Esophagus muscularis mucosa (tissue), 4 donors: ENCODE results near the gene CSPG5. TPM values are rescaled to one million over a fixed set of nuclear protein-coding genes. Genes with fewer than 3 reads are reported as not detected.
A peak's percentile ranks its signal among the peaks of the same experiment; 100 is the strongest.

Source experiments
- DNase-seq: peaks from one replicate; pipeline ENCODE4 v3.0.0-alpha.2; 2017; ENCODE audit errors: extremely low spot score
- H3K27ac ChIP-seq, 4 donors: fragments of 200-600 bp; sonication (generic); replicated peaks in 1 of 4; 1 replicate in 3 of 4; 2 replicates in 1 of 4; pipeline ENCODE4 v1.5.1; 2016 to 2019; ENCODE audit warnings: mild to moderate bottlenecking in 1 of 4
- H3K27me3 ChIP-seq, 4 donors: fragments of 200-600 bp; sonication (generic); one replicate each; pipeline versions ENCODE4 v1.5.1 to v1.6.0; 2016 to 2019
- H3K36me3 ChIP-seq, 4 donors: fragments of 200-600 bp; sonication (generic); one replicate each; pipeline ENCODE4 v1.5.1; 2016 to 2019
- H3K4me1 ChIP-seq, 4 donors: fragments of 200-600 bp; sonication (generic); one replicate each; pipeline ENCODE4 v1.5.1; 2016 to 2019
- H3K4me3 ChIP-seq, 4 donors: fragments of 200-600 bp; sonication (generic); 1 replicate in 2 of 4; 2 replicates in 2 of 4; pipeline ENCODE4 v1.5.1; 2016 to 2019; ENCODE audit warnings: mild to moderate bottlenecking in 4 of 4, moderate library complexity in 1 of 4
- H3K9me3 ChIP-seq, 4 donors: fragments of 200-600 bp; sonication (generic); 1 replicate in 3 of 4; 2 replicates in 1 of 4; pipeline ENCODE4 v1.5.1; 2016 to 2019
- CTCF ChIP-seq, 3 experiments: fragments of 200-600 bp in 2 of 3; fragments of 450-650 bp in 1 of 3; sonication (generic) in 2 of 3; IDR thresholded peaks; one replicate each; pipeline ENCODE4 v1.5.1; 2017 to 2019; ENCODE audit warnings: antibody characterized with exemption in 3 of 3, mild to moderate bottlenecking in 2 of 3, moderate library complexity in 1 of 3
- EP300 ChIP-seq: sonication (generic); formaldehyde crosslinking; IDR thresholded peaks from one replicate; pipeline ENCODE4 v1.6.1; 2017; ENCODE audit warnings: antibody characterized with exemption
- POLR2A ChIP-seq: fragments of 450-650 bp; IDR thresholded peaks from one replicate; pipeline ENCODE4 v1.6.1; 2017; ENCODE audit warnings: antibody characterized with exemption, moderate library complexity, mild to moderate bottlenecking, low read depth
- POLR2AphosphoS5 ChIP-seq, 2 donors: sonication (generic); formaldehyde crosslinking; IDR thresholded peaks; one replicate each; pipeline ENCODE4 v1.6.1; 2017; ENCODE audit warnings: antibody characterized with exemption in 2 of 2
- WGBS: methylation state at CpG from one replicate; pipeline ENCODE4 v1.1.5; 2018; 5-methylcytosine and 5-hydroxymethylcytosine counted together
- intact Hi-C: fragments of 100-400 bp; cut with DNase I; formaldehyde crosslinking; loops from one replicate; pipeline ENCODE4 v1.15.1; 2023
- small RNA-seq, 3 donors: library from RNA; depleted of rRNA; stranded (forward); fragments of <200 nt; gene quantifications; one replicate each; pipeline ENCODE3, GENCODE V24; 2016
- total RNA-seq, 4 donors: library from RNA; depleted of rRNA; stranded (reverse); fragments of >200 nt; gene quantifications; one replicate each; pipeline versions ENCODE4 v1.1.0 to v1.2.1, GENCODE V29; 2016

The CSPG5 gene
- total RNA-seq, 4 donors from 2014 or later, result 0.66 to 1.2 (median 0.75) TPM; not detected in 1

- H3K36me3 ChIP-seq, result peaks cover 9 to 27% (median 22%) of the 10 kb centered on the region in 4 donors
- intact Hi-C loops, result no loop called here
- peak; percentile 99 for DNase-seq
Measured at GRCh38 chr3:47513125-47513929, 65.3 kb downstream of the CSPG5 start, which contains the start of gene ELP6. Gene ELP6 (minus strand): TSS chr3:47513712. CDS start chr3:47513590, 122 bp downstream.

GRCh38 chr3:47512416-47513124 lies 66.1 kb downstream of the CSPG5 start:
- Histone ChIP-seq H3K4me3 (peak overlapping the region; percentile 61 to 73 (median 68)), H3K36me3 (peaks cover 9 to 34% (median 29%) of the 10 kb centered on the region in 4 donors), H3K27me3 (no peaks in the 10 kb centered on the region), H3K27ac (peak overlapping the region; percentile 83 to 94 (median 90)), H3K4me1 (peaks cover 7 to 19% (median 16%) of the 10 kb centered on the region in 4 donors), H3K9me3 (no peaks in the 10 kb centered on the region)
- TF ChIP-seq CTCF (IDR thresholded peaks at IDR 0.05), result no peak
- TF ChIP-seq POLR2A, result no peak
- no peak for TF ChIP-seq POLR2AphosphoS5 (IDR thresholded peaks at IDR 0.05)
- no peak for TF ChIP-seq EP300
- DNase-seq, result no peak
- WGBS, result 21% methylated on average over 36 of the region's 36 CpGs
- intact Hi-C loops, result no loop called here

More at GRCh38 chr3:47513125-47513929, 65.3 kb downstream of the CSPG5 start, which contains the start of gene ELP6:
- Histone ChIP-seq H3K9me3 (no peaks in the 10 kb centered on the region), H3K27me3 (no peaks in the 10 kb centered on the region), H3K4me1 (peaks cover 7 to 19% (median 16%) of the 10 kb centered on the region in 4 donors), H3K4me3 (peak within 1 kb of the TSS; percentile 61 to 73 (median 68)), H3K27ac (peak within 1 kb of the TSS; percentile 83 to 94 (median 90))
- TF ChIP-seq EP300, result no peak
- peak; percentile 85 to 90 for TF ChIP-seq POLR2AphosphoS5 (IDR thresholded peaks at IDR 0.05)
- TF ChIP-seq CTCF (IDR thresholded peaks at IDR 0.05), result peak; percentile 10 to 56 (median 39)
- TF ChIP-seq POLR2A, result peak; percentile 58
- 0% methylated on average over 37 of the region's 71 CpGs for WGBS

Small RNA genes within 50 kb of the gene (small RNA-seq; reads per million reads assigned to genes)
- gene RN7SL870P, result 0 reads per million in 3 donors

Other genes with a start within 250 kb of the CSPG5 start
- gene PTPN23, start 197.8 kb downstream of the CSPG5 start, total RNA-seq, result 100 to 1,000 TPM in 1 of 4 donors, 10 to 100 TPM in 3; 16.9 to 156 (median 26.3) TPM
- 100 to 1,000 TPM in 1 of 4 donors, 10 to 100 TPM in 3; 67.6 to 104 (median 79.9) TPM for gene SCAP, start 102.9 kb downstream of the CSPG5 start, total RNA-seq
- gene ELP6, start 65.2 kb downstream of the CSPG5 start, total RNA-seq, result 10 to 100 TPM; 19.0 to 20.8 (median 19.2) TPM
- gene SMARCC1, start 203.0 kb upstream of the CSPG5 start, total RNA-seq, result 10 to 100 TPM; 46.1 to 57.2 (median 49.7) TPM
- 10 to 100 TPM; 54.4 to 99.3 (median 80.0) TPM for gene DHX30, start 224.3 kb upstream of the CSPG5 start, total RNA-seq